Osteocyte (in vitro differentiated cells): ENCODE measurements around the gene ACAD8. TPM values are rescaled to one million over a fixed set of nuclear protein-coding genes. Genes with fewer than 3 reads are reported as not detected.
"Not testable (repeated sequence)": the region's sequence is repeated elsewhere in the genome, so short reads cannot be mapped to it uniquely, and the experiment has no call there.

Experiments
- DNase-seq: peaks from one replicate; pipeline ENCODE4 v3.0.0; 2021; ENCODE audit warnings: mixed read lengths; ENCODE audit not compliant: unreplicated experiment; ENCODE audit errors: extremely low spot score
- H3K27ac Mint-ChIP-seq: one replicate; pipeline ENCODE4 v1.8.0; 2021; ENCODE audit warnings: mild to moderate bottlenecking, mixed read lengths; ENCODE audit not compliant: unreplicated experiment
- H3K27me3 Mint-ChIP-seq: one replicate; pipeline ENCODE4 v1.8.0; 2021; ENCODE audit warnings: mixed read lengths; ENCODE audit not compliant: unreplicated experiment
- H3K36me3 Mint-ChIP-seq: one replicate; pipeline ENCODE4 v1.8.0; 2021; ENCODE audit warnings: mixed read lengths; ENCODE audit not compliant: unreplicated experiment
- H3K4me1 Mint-ChIP-seq: one replicate; pipeline ENCODE4 v1.8.0; 2021; ENCODE audit warnings: mixed read lengths; ENCODE audit not compliant: unreplicated experiment
- H3K4me3 Mint-ChIP-seq: one replicate; pipeline ENCODE4 v1.8.0; 2021; ENCODE audit warnings: mild to moderate bottlenecking, moderate library complexity, mixed read lengths; ENCODE audit not compliant: unreplicated experiment
- H3K9me3 Mint-ChIP-seq: one replicate; pipeline ENCODE4 v1.8.0; 2021; ENCODE audit warnings: mixed read lengths; ENCODE audit not compliant: unreplicated experiment
- CTCF ChIP-seq: fragments of 200-600 bp; sonication (generic); IDR thresholded peaks from 2 replicates; pipeline ENCODE4 v1.5.0; 2021; ENCODE audit warnings: antibody characterized with exemption, mild to moderate bottlenecking, moderate library complexity
- total RNA-seq: library from RNA; stranded (reverse); gene quantifications from 2 replicates; pipeline ENCODE4 v1.2.1, GENCODE V29; 2021

The ACAD8 gene
- total RNA-seq, 1 donor from 2014 or later, result 25.5 TPM

- TF ChIP-seq CTCF, result no peak
- H3K27ac Mint-ChIP-seq, result peak overlapping the region; percentile 73
- DNase-seq, result no peak
- H3K27me3 Mint-ChIP-seq, result no peaks in the 10 kb centered on the region
- peaks cover 20% of the 10 kb centered on the region for H3K4me1 Mint-ChIP-seq
- H3K9me3 Mint-ChIP-seq, result no peaks in the 10 kb centered on the region
- H3K4me3 Mint-ChIP-seq, result peak overlapping the region; percentile 86
- H3K36me3 Mint-ChIP-seq, result peaks cover 17% of the 10 kb centered on the region
These were observed 801 bp upstream of the ACAD8 start for GRCh38 chr11:134252346-134253187.

- H3K27me3 Mint-ChIP-seq, result no peaks in the 10 kb centered on the region
- peak overlapping the region; percentile 86 for H3K4me3 Mint-ChIP-seq
- no peaks in the 10 kb centered on the region for H3K9me3 Mint-ChIP-seq
- no peak for TF ChIP-seq CTCF
- no peak for DNase-seq
- no peak overlapping the region for H3K27ac Mint-ChIP-seq
- H3K4me1 Mint-ChIP-seq, result peaks cover 20% of the 10 kb centered on the region
- H3K36me3 Mint-ChIP-seq, result peaks cover 11% of the 10 kb centered on the region
These were observed 1.2 kb downstream of the ACAD8 start for GRCh38 chr11:134254433-134255183.

- H3K27ac Mint-ChIP-seq, H3K27me3 Mint-ChIP-seq, DNase-seq, H3K4me3 Mint-ChIP-seq, H3K9me3 Mint-ChIP-seq: not testable (repeated sequence)
- peaks cover 20% of the 10 kb centered on the region for H3K4me1 Mint-ChIP-seq
- H3K36me3 Mint-ChIP-seq, result peaks cover 14% of the 10 kb centered on the region
These were observed 1.8 kb downstream of the ACAD8 start for GRCh38 chr11:134255184-134255561.

- Mint-ChIP-seq H3K27ac (no peak overlapping the region), H3K9me3 (no peaks in the 10 kb centered on the region), H3K36me3 (peaks cover 17% of the 10 kb centered on the region), H3K4me1 (peaks cover 14% of the 10 kb centered on the region), H3K4me3 (no peak overlapping the region), H3K27me3 (no peaks in the 10 kb centered on the region)
- DNase-seq, result no peak
- TF ChIP-seq CTCF, result no peak
These were observed 3.7 kb downstream of the ACAD8 start for GRCh38 chr11:134257101-134257500.

- peaks cover 10% of the 10 kb centered on the region for H3K4me1 Mint-ChIP-seq
- H3K36me3 Mint-ChIP-seq, result peaks cover 19% of the 10 kb centered on the region
- H3K9me3 Mint-ChIP-seq, result no peaks in the 10 kb centered on the region
- H3K27me3 Mint-ChIP-seq, result no peaks in the 10 kb centered on the region
- no peak for DNase-seq
- no peak overlapping the region for H3K4me3 Mint-ChIP-seq
- H3K27ac Mint-ChIP-seq, result no peak overlapping the region
- no peak for TF ChIP-seq CTCF
These were observed 5.2 kb downstream of the ACAD8 start for GRCh38 chr11:134258577-134258976.
